ENCODE measurements around the gene TCF15.

TCF15 gene

DNA sequence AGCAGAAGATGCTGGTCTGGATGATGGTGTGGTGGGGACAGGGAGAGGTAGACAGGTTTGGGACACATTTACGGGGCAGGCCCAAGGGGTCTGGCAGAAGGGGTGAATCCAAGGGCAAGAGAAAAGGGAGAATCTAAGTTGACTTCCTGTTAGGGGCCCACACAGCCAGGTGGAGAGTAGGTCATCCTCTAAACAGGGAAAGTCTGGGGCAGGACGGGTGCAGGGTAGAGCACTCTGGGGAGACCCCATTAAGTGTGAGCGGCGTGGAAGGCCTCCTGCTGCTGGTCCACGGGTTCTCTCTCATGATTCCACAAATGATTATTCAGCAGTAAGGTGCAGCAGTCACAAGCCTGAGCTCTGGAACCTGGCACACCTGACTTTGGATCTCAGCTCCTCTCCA lies 40.2 kb upstream of the TCF15 start:
- Histone ChIP-seq H3K4me3 (replicated peaks; ENCODE audit: low read depth, low read length) (no peak overlapping the region), H3K27me3 (replicated peaks; ENCODE audit: control insufficient read depth, insufficient read depth, low read length) (no peaks in the 10 kb centered on the region), H3K36me3 (ENCODE audit: control insufficient read depth, insufficient read depth, low read length) (peaks cover 13% of the 10 kb centered on the region)
- no peak for TF ChIP-seq CTCF (IDR thresholded peaks at IDR 0.05; ENCODE audit: insufficient read depth, low read length, poor library complexity, severe bottlenecking)
- DNase-seq (ENCODE audit: extremely low read depth, insufficient read length), result no peak

GRCh38 chr20:647479-648019 lies 37.4 kb upstream of the TCF15 start:
- no peak overlapping the region for H3K4me3 ChIP-seq (replicated peaks; ENCODE audit: low read depth, low read length)
- peaks cover 13% of the 10 kb centered on the region for H3K36me3 ChIP-seq (ENCODE audit: control insufficient read depth, insufficient read depth, low read length)
- DNase-seq (ENCODE audit: extremely low read depth, insufficient read length), result no peak
- no peak for TF ChIP-seq CTCF (IDR thresholded peaks at IDR 0.05; ENCODE audit: insufficient read depth, low read length, poor library complexity, severe bottlenecking)
- H3K27me3 ChIP-seq (replicated peaks; ENCODE audit: control insufficient read depth, insufficient read depth, low read length), result no peaks in the 10 kb centered on the region

DNA sequence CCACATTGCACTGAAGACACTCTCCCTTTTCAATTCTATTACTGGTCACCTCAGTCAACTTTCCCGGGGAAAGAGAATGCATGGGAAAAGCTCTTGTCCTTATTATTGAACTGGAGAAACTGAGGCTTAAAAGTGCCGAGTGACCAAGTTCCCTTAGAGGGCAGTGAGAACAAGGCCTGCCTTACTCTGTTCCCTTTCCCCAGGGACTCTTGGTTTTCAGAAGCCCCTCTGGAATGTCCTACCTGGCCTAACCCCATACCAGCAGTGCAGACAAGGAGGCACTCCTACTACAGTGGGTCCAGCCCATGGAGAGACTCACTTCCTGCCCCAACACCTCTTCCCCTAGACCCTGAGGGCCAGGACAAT lies 36.7 kb upstream of the TCF15 start:
- Histone ChIP-seq H3K36me3 (ENCODE audit: control insufficient read depth, insufficient read depth, low read length) (peaks cover 13% of the 10 kb centered on the region), H3K27me3 (replicated peaks; ENCODE audit: control insufficient read depth, insufficient read depth, low read length) (no peaks in the 10 kb centered on the region), H3K4me3 (replicated peaks; ENCODE audit: low read depth, low read length) (no peak overlapping the region)
- TF ChIP-seq CTCF (IDR thresholded peaks at IDR 0.05; ENCODE audit: insufficient read depth, low read length, poor library complexity, severe bottlenecking), result no peak
- DNase-seq (ENCODE audit: extremely low read depth, insufficient read length), result no peak

DNA sequence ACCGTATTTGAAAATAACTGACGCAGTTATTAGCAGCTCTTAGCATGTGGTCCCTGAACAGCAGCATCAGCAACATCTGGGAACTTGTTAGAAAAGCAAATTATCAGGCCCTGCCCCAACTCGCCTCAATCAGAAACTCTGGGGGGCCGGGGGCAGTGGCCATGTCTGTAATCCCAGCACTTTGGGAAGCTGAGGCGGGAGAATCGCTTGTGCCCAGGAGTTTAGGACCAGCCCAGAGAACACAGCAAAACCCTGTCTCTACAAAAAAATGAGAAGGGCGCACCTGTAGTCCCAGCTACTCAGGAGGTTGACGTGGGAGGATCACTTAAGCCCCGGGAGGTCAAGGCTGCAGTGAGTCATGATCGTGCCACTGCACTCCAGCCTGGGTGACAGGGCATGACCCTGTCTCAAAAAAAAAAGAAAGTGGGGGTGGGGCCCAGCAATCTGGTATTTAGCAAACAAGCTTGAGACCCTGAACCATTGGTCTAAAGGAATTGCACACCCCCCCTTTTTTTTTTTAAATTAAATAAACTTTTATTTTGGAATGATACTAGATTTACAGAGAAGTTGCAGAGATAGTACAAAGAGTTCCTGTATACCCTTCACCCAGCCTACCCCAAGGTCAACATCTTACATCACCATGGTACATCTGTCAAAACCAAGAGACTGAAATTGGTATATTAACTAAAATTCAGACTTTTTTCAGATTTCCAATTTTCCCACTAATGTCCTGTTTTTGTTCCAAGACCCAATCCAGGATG lies 36.2 kb upstream of the TCF15 start:
- no peak for TF ChIP-seq CTCF (IDR thresholded peaks at IDR 0.05; ENCODE audit: insufficient read depth, low read length, poor library complexity, severe bottlenecking)
- H3K27me3 ChIP-seq (replicated peaks; ENCODE audit: control insufficient read depth, insufficient read depth, low read length), result no peaks in the 10 kb centered on the region
- H3K36me3 ChIP-seq (ENCODE audit: control insufficient read depth, insufficient read depth, low read length), result peaks cover 13% of the 10 kb centered on the region
- DNase-seq (ENCODE audit: extremely low read depth, insufficient read length), result no peak
- H3K4me3 ChIP-seq (replicated peaks; ENCODE audit: low read depth, low read length), result no peak overlapping the region

- DNase-seq (ENCODE audit: extremely low read depth, insufficient read length), result peak; percentile 82
- Histone ChIP-seq H3K27me3 (replicated peaks; ENCODE audit: control insufficient read depth, insufficient read depth, low read length) (no peaks in the 10 kb centered on the region), H3K4me3 (replicated peaks; ENCODE audit: low read depth, low read length) (no peak overlapping the region), H3K36me3 (ENCODE audit: control insufficient read depth, insufficient read depth, low read length) (peaks cover 13% of the 10 kb centered on the region)
- peak; percentile 97 for TF ChIP-seq CTCF (IDR thresholded peaks at IDR 0.05; ENCODE audit: insufficient read depth, low read length, poor library complexity, severe bottlenecking)
Measured at GRCh38 chr20:645318-646106, 35.4 kb upstream of the TCF15 start.

All from GM06990 (cell line).